ENCODE results near the gene EID2B. TPM values are rescaled to one million over a fixed set of nuclear protein-coding genes. Genes with fewer than 3 reads are reported as not detected.

Gene EID2B
- polyA plus RNA-seq, 1 of the 3 experiments (the other 2 are of a cell fraction), result 6.5 TPM

DNA sequence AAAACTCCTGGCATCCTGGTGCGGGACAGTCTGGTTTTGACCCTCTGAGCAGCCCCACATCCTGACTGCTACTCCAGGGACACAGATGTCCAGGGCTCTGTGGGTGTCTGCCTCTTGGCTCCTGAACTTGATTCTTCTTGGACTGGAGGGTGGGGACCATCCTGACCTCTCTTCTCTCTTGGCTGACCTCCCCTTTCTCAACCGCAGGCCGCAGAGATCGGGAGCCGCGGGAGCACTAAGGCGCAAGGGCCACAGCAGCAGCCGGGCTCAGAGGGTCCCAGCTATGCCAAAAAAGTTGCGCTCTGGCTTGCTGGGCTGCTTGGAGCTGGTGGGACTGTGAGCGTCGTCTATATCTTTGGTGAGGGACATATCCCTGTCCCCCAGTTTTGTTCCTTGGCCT, 51.0 kb downstream of the EID2B start:
- H3K36me3 ChIP-seq (replicated peaks in 1 of 2; ENCODE audit: control insufficient read depth in 1 of 2, insufficient read depth in 2 of 2, low read length in 1 of 2), result peaks cover 15 to 20% of the 10 kb centered on the region in 2 experiments
- H3K9me2 ChIP-seq, result no peaks in the 10 kb centered on the region
- CTCF ChIA-PET, result interaction anchor here (1.3 kb wide), 1 partner anchor 16 kb away, joined by 5 read pairs; no protein-coding TSS in a partner anchor
- POLR2A ChIA-PET, result no interaction called here
- no peak for TF ChIP-seq EP300 (IDR thresholded peaks at IDR 0.05; ENCODE audit: borderline replicate concordance in 1 of 2, low read depth in 1 of 2, low read length in 1 of 2)
- TF ChIP-seq, protein P1, sequence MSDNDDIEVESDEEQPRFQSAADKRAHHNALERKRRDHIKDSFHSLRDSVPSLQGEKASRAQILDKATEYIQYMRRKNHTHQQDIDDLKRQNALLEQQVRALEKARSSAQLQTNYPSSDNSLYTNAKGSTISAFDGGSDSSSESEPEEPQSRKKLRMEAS (IDR thresholded peaks at IDR 0.05; ENCODE audit: low read depth), result no peak
- TF ChIP-seq, protein P2, sequence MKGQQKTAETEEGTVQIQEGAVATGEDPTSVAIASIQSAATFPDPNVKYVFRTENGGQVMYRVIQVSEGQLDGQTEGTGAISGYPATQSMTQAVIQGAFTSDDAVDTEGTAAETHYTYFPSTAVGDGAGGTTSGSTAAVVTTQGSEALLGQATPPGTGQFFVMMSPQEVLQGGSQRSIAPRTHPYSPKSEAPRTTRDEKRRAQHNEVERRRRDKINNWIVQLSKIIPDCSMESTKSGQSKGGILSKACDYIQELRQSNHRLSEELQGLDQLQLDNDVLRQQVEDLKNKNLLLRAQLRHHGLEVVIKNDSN (IDR thresholded peaks at IDR 0.05; ENCODE audit: borderline replicate concordance, low read depth), result no peak
- no peak for TF ChIP-seq MEF2A (IDR thresholded peaks at IDR 0.05; ENCODE audit: borderline replicate concordance, low read depth)
- TF ChIP-seq TAF1 (IDR thresholded peaks at IDR 0.05; ENCODE audit: borderline replicate concordance, low read depth, low read length), result no peak
- peak overlapping the region; percentile 94 to 95 for H3K4me3 ChIP-seq (ENCODE audit: low read depth in 2 of 2, low read length in 1 of 2)
- H3K4me2 ChIP-seq, result peak overlapping the region; percentile 95
- H3K4me1 ChIP-seq (ENCODE audit: control insufficient read depth in 1 of 2, insufficient read depth in 2 of 2, low read depth in 1 of 2, low read length in 1 of 2), result peaks cover 0 to 14% of the 10 kb centered on the region in 2 experiments; a peak in 1 of 4 replicates
- no peaks in the 10 kb centered on the region for H4K20me1 ChIP-seq (ENCODE audit: insufficient read depth)
- peaks cover 37% of the 10 kb centered on the region for H3K79me2 ChIP-seq (ENCODE audit: insufficient read depth)
- H3K27ac ChIP-seq (ENCODE audit: low read depth in 2 of 2, low read length in 1 of 2), result no peak overlapping the region
- H3K27me3 ChIP-seq (ENCODE audit: insufficient read depth), result no peaks in the 10 kb centered on the region
- peak overlapping the region; percentile 96 for H3K9ac ChIP-seq
- WGBS (ENCODE audit: low lambda C conversion rate), result 67% methylated on average over 9 of the region's 11 CpGs
- DNase-seq, result no peak
- no peak overlapping the region for H2AFZ ChIP-seq (ENCODE audit: low read depth)
- peaks cover 20% of the 10 kb centered on the region for H3F3A ChIP-seq (replicated peaks; ENCODE audit: insufficient read depth)
- no peaks in the 10 kb centered on the region for H3K9me3 ChIP-seq

DNA sequence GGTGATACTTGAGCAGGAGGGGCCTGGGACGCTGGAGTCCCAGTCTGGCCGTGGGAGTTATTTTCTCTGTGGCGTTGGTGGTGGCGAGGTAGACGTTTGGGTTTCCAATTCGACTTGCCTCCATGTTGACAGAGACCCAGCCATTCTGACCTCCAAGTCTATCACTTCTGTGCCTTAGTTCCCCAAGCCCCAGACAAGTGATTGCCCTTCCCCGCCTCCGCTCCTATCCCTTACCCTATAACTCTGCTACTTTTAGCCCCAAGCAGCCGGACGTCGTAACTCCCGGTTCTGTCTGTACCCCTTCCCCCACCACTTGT, 51.5 kb downstream of the EID2B start:
- no peak for DNase-seq
- H3K4me3 ChIP-seq (ENCODE audit: low read depth in 2 of 2, low read length in 1 of 2), result peak overlapping the region; percentile 94 to 95
- H3K27ac ChIP-seq (ENCODE audit: low read depth in 2 of 2, low read length in 1 of 2), result peak overlapping the region; percentile 65 to 66; a peak in 3 of 4 replicates
- no peaks in the 10 kb centered on the region for H3K27me3 ChIP-seq (ENCODE audit: insufficient read depth)
- peaks cover 0 to 14% of the 10 kb centered on the region in 2 experiments; a peak in 1 of 4 replicates for H3K4me1 ChIP-seq (ENCODE audit: control insufficient read depth in 1 of 2, insufficient read depth in 2 of 2, low read depth in 1 of 2, low read length in 1 of 2)
- peaks cover 22% of the 10 kb centered on the region for H3F3A ChIP-seq (replicated peaks; ENCODE audit: insufficient read depth)
- ChIA-PET CTCF (interaction anchor here (1.2 to 1.3 kb wide), 2 partner anchors 17 to 52 kb away, joined by 5 to 8 read pairs; partner anchors contain the start of gene EID2B), POLR2A (no interaction called here)
- H3K9me3 ChIP-seq, result no peaks in the 10 kb centered on the region
- H3K36me3 ChIP-seq (replicated peaks in 1 of 2; ENCODE audit: control insufficient read depth in 1 of 2, insufficient read depth in 2 of 2, low read length in 1 of 2), result peaks cover 18% of the 10 kb centered on the region in 2 experiments
- H4K20me1 ChIP-seq (ENCODE audit: insufficient read depth), result no peaks in the 10 kb centered on the region
- H3K4me2 ChIP-seq, result peak overlapping the region; percentile 95
- peak overlapping the region; percentile 88 for H2AFZ ChIP-seq (ENCODE audit: low read depth)
- H3K9ac ChIP-seq, result peak overlapping the region; percentile 96
- WGBS (ENCODE audit: low lambda C conversion rate), result 1% methylated on average over 10 of the region's 12 CpGs
- peaks cover 33% of the 10 kb centered on the region for H3K79me2 ChIP-seq (ENCODE audit: insufficient read depth)
- TF ChIP-seq RXRA (IDR thresholded peaks at IDR 0.05; ENCODE audit: borderline replicate concordance, low read depth) (no peak), FOXM1 (IDR thresholded peaks at IDR 0.05; ENCODE audit: low read depth) (no peak), RCOR1 (IDR thresholded peaks at IDR 0.05; ENCODE audit: low read length) (no peak), MXI1 (IDR thresholded peaks at IDR 0.05; ENCODE audit: low read depth, low read length) (no peak), RFX5 (IDR thresholded peaks at IDR 0.05; ENCODE audit: low read length) (no peak), YY1 (IDR thresholded peaks at IDR 0.05; ENCODE audit: low read depth) (no peak), GATA2 (CRISPR knock-in tag; IDR thresholded peaks at IDR 0.05) (no peak), POLR2AphosphoS5 (IDR thresholded peaks at IDR 0.05; ENCODE audit: low read depth, low read length) (no peak), GABPA (IDR thresholded peaks at IDR 0.05; ENCODE audit: low read depth) (no peak), NRF1 (IDR thresholded peaks at IDR 0.05; ENCODE audit: low read depth, low read length) (no peak), SMC3 (IDR thresholded peaks at IDR 0.05; ENCODE audit: low read depth, low read length) (no peak), MEF2A (IDR thresholded peaks at IDR 0.05; ENCODE audit: borderline replicate concordance, low read depth) (no peak), EP300 (IDR thresholded peaks at IDR 0.05; ENCODE audit: borderline replicate concordance in 1 of 2, low read depth in 1 of 2, low read length in 1 of 2) (no peak), SIN3A (IDR thresholded peaks at IDR 0.05; ENCODE audit: borderline replicate concordance, low read depth, low read length) (no peak), JUND (IDR thresholded peaks at IDR 0.05) (no peak), NFIC (IDR thresholded peaks at IDR 0.05; ENCODE audit: borderline replicate concordance) (no peak)
- TF ChIP-seq, protein P3, sequence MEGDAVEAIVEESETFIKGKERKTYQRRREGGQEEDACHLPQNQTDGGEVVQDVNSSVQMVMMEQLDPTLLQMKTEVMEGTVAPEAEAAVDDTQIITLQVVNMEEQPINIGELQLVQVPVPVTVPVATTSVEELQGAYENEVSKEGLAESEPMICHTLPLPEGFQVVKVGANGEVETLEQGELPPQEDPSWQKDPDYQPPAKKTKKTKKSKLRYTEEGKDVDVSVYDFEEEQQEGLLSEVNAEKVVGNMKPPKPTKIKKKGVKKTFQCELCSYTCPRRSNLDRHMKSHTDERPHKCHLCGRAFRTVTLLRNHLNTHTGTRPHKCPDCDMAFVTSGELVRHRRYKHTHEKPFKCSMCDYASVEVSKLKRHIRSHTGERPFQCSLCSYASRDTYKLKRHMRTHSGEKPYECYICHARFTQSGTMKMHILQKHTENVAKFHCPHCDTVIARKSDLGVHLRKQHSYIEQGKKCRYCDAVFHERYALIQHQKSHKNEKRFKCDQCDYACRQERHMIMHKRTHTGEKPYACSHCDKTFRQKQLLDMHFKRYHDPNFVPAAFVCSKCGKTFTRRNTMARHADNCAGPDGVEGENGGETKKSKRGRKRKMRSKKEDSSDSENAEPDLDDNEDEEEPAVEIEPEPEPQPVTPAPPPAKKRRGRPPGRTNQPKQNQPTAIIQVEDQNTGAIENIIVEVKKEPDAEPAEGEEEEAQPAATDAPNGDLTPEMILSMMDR (IDR thresholded peaks at IDR 0.05), result no peak
- TF ChIP-seq, protein P4, sequence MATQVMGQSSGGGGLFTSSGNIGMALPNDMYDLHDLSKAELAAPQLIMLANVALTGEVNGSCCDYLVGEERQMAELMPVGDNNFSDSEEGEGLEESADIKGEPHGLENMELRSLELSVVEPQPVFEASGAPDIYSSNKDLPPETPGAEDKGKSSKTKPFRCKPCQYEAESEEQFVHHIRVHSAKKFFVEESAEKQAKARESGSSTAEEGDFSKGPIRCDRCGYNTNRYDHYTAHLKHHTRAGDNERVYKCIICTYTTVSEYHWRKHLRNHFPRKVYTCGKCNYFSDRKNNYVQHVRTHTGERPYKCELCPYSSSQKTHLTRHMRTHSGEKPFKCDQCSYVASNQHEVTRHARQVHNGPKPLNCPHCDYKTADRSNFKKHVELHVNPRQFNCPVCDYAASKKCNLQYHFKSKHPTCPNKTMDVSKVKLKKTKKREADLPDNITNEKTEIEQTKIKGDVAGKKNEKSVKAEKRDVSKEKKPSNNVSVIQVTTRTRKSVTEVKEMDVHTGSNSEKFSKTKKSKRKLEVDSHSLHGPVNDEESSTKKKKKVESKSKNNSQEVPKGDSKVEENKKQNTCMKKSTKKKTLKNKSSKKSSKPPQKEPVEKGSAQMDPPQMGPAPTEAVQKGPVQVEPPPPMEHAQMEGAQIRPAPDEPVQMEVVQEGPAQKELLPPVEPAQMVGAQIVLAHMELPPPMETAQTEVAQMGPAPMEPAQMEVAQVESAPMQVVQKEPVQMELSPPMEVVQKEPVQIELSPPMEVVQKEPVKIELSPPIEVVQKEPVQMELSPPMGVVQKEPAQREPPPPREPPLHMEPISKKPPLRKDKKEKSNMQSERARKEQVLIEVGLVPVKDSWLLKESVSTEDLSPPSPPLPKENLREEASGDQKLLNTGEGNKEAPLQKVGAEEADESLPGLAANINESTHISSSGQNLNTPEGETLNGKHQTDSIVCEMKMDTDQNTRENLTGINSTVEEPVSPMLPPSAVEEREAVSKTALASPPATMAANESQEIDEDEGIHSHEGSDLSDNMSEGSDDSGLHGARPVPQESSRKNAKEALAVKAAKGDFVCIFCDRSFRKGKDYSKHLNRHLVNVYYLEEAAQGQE (IDR thresholded peaks at IDR 0.05; ENCODE audit: low read depth, low read length), result no peak
- TF ChIP-seq, protein P5, sequence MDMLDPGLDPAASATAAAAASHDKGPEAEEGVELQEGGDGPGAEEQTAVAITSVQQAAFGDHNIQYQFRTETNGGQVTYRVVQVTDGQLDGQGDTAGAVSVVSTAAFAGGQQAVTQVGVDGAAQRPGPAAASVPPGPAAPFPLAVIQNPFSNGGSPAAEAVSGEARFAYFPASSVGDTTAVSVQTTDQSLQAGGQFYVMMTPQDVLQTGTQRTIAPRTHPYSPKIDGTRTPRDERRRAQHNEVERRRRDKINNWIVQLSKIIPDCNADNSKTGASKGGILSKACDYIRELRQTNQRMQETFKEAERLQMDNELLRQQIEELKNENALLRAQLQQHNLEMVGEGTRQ (IDR thresholded peaks at IDR 0.05; ENCODE audit: borderline replicate concordance, low read depth, low read length), result no peak
- H3K9me2 ChIP-seq, result no peaks in the 10 kb centered on the region
